Measurements from ENCODE around the gene C17orf107.

- TF ChIP-seq CTCF (IDR thresholded peaks at IDR 0.05) = no peak
- TF ChIP-seq ZFX (IDR thresholded peaks at IDR 0.05; ENCODE audit: borderline replicate concordance) = no peak
Measured at GRCh38 chr17:4880857-4881256, 18.5 kb upstream of the C17orf107 start.

Data from 22Rv1 (cell line).